PC-3 (cell line): ENCODE results near the gene NNT.
"Not testable (repeated sequence)": the region's sequence is repeated elsewhere in the genome, so short reads cannot be mapped to it uniquely, and the experiment has no call there.

Source experiments
- EZH2 ChIP-seq: fragments of 300-600 bp; sonication (generic); IDR thresholded peaks from one replicate; pipeline ENCODE4 v1.6.1; 2017; ENCODE audit warnings: antibody characterized with exemption, mild to moderate bottlenecking, low read length; ENCODE audit not compliant: unreplicated experiment
- EZH2phosphoT487 ChIP-seq: fragments of 300-600 bp; sonication (generic); IDR thresholded peaks from 2 replicates; pipeline ENCODE4 v1.6.1; 2018; ENCODE audit warnings: mild to moderate bottlenecking, antibody characterized with exemption, low read length, borderline replicate concordance
- TF ChIP-seq, protein P1 (sequence below): fragments of 300-600 bp; sonication (generic); conservative IDR thresholded peaks from 2 replicates; pipeline ENCODE4 v1.5.1; 2017; ENCODE audit warnings: antibody characterized with exemption, low read depth, mild to moderate bottlenecking, low read length

DNA sequence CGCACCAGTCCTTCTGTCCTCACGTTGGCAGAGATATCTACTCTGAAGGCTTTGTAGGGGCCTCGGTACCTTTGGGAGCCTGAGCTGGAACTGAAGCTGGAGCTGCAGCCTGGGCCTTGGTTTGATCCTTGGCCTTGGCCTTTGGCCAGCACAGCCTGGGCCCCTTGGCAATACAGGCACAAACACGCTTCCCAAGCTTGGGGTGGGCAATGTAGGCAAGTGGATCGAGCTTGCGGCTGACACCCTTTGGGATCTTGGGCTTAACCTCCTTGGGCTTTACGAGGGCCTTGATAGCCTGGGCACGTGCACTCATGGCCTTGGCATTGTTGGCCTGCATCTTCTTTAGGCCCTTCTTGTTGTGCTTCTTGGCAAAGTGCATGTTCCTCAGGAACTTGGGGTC, 63.7 kb downstream of the NNT start:
- TF ChIP-seq, protein P1, sequence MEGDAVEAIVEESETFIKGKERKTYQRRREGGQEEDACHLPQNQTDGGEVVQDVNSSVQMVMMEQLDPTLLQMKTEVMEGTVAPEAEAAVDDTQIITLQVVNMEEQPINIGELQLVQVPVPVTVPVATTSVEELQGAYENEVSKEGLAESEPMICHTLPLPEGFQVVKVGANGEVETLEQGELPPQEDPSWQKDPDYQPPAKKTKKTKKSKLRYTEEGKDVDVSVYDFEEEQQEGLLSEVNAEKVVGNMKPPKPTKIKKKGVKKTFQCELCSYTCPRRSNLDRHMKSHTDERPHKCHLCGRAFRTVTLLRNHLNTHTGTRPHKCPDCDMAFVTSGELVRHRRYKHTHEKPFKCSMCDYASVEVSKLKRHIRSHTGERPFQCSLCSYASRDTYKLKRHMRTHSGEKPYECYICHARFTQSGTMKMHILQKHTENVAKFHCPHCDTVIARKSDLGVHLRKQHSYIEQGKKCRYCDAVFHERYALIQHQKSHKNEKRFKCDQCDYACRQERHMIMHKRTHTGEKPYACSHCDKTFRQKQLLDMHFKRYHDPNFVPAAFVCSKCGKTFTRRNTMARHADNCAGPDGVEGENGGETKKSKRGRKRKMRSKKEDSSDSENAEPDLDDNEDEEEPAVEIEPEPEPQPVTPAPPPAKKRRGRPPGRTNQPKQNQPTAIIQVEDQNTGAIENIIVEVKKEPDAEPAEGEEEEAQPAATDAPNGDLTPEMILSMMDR = not testable (repeated sequence)
- not testable (repeated sequence) for TF ChIP-seq EZH2, EZH2phosphoT487
